GM12801 (cell line): ENCODE data around the gene FAF1.

Source experiments
- CTCF ChIP-seq: IDR thresholded peaks from one replicate; pipeline ENCODE4 v1.5.1; 2011; ENCODE audit warnings: control low read depth; ENCODE audit not compliant: insufficient read length; ENCODE audit errors: extremely low read depth

The FAF1 gene

GRCh38 chr1:50994997-50995396 lies 34.9 kb upstream of the FAF1 start:
- TF ChIP-seq CTCF = no peak

- no peak for TF ChIP-seq CTCF
Measured at GRCh38 chr1:50993645-50994044, 33.6 kb upstream of the FAF1 start.

GRCh38 chr1:50992532-50993318 lies 32.7 kb upstream of the FAF1 start:
- TF ChIP-seq CTCF = no peak

GRCh38 chr1:50989694-50990093 lies 29.6 kb upstream of the FAF1 start:
- no peak for TF ChIP-seq CTCF

- no peak for TF ChIP-seq CTCF
Measured at GRCh38 chr1:50986653-50987052, 26.6 kb upstream of the FAF1 start.

- TF ChIP-seq CTCF = no peak
Measured at GRCh38 chr1:50985094-50985493, 25.0 kb upstream of the FAF1 start.

GRCh38 chr1:50983219-50983802 lies 23.2 kb upstream of the FAF1 start:
- no peak for TF ChIP-seq CTCF
